ENCODE results near the gene DAB2. TPM values are rescaled to one million over a fixed set of nuclear protein-coding genes. Genes with fewer than 3 reads are reported as not detected.

The DAB2 gene
- total RNA-seq, 1 experiment from 2014 or later: 2.3 TPM

GRCh38 chr5:39428640-39429039, 3.9 kb upstream of the DAB2 start:
- no peak overlapping the region for H3K9ac ChIP-seq (ENCODE audit: extremely low read depth, insufficient read length, low read length)
- no peak overlapping the region for H3K14ac ChIP-seq (ENCODE audit: insufficient read depth, low read length)
- Mint-ChIP-seq H3K4me3 (no peak overlapping the region), H3K36me3 (ENCODE audit: insufficient read depth in 1 of 3, low read depth in 3 of 3) (no peaks in the 10 kb centered on the region), H3K9me3 (no peaks in the 10 kb centered on the region), H3K27ac (no peak overlapping the region), H3K4me1 (peaks cover 25 to 26% of the 10 kb centered on the region in 2 experiments), H3K27me3 (ENCODE audit: low read depth) (peaks cover 20% of the 10 kb centered on the region)
- H4K5ac ChIP-seq (ENCODE audit: insufficient read length, low read depth, low read length): no peak overlapping the region
- TF ChIP-seq, protein P1, sequence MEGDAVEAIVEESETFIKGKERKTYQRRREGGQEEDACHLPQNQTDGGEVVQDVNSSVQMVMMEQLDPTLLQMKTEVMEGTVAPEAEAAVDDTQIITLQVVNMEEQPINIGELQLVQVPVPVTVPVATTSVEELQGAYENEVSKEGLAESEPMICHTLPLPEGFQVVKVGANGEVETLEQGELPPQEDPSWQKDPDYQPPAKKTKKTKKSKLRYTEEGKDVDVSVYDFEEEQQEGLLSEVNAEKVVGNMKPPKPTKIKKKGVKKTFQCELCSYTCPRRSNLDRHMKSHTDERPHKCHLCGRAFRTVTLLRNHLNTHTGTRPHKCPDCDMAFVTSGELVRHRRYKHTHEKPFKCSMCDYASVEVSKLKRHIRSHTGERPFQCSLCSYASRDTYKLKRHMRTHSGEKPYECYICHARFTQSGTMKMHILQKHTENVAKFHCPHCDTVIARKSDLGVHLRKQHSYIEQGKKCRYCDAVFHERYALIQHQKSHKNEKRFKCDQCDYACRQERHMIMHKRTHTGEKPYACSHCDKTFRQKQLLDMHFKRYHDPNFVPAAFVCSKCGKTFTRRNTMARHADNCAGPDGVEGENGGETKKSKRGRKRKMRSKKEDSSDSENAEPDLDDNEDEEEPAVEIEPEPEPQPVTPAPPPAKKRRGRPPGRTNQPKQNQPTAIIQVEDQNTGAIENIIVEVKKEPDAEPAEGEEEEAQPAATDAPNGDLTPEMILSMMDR (conservative IDR thresholded peaks at IDR 0.05): no peak
- no peak for DNase-seq
- no peak overlapping the region for H4K91ac ChIP-seq (ENCODE audit: insufficient read length, low read depth, low read length)
- no peak overlapping the region for H3K56ac ChIP-seq (ENCODE audit: insufficient read length, low read depth, low read length)
- H2AFZ ChIP-seq (ENCODE audit: low read length): no peak overlapping the region
- H3K27ac ChIP-seq (ENCODE audit: insufficient read length, low read depth, low read length): no peak overlapping the region
- H4K8ac ChIP-seq (replicated peaks; ENCODE audit: insufficient read length, low read depth, low read length): no peak overlapping the region
- no peak overlapping the region for H3K4ac ChIP-seq (ENCODE audit: low read depth, low read length)
- no CpG with 5 or more reads among the region's 4 CpGs for WGBS (ENCODE audit: extremely low coverage, insufficient read length, low lambda C conversion rate)
- H2BK15ac ChIP-seq (ENCODE audit: low read depth, low read length): no peak overlapping the region
- H2BK20ac ChIP-seq (ENCODE audit: low read depth, low read length, poor library complexity, severe bottlenecking): no peak overlapping the region
- H2BK5ac ChIP-seq (ENCODE audit: insufficient read length, low read length): no peak overlapping the region
- H2BK120ac ChIP-seq (ENCODE audit: low read depth, low read length, poor library complexity, severe bottlenecking): no peak overlapping the region
- H3K79me1 ChIP-seq (ENCODE audit: insufficient read depth, low read depth, low read length, poor library complexity, severe bottlenecking): no peaks in the 10 kb centered on the region
- no peaks in the 10 kb centered on the region for H3K79me2 ChIP-seq (ENCODE audit: insufficient read depth, low read length)
- no peak overlapping the region for H3K18ac ChIP-seq (ENCODE audit: insufficient read length, low read depth, low read length)
- H3K4me1 ChIP-seq (ENCODE audit: insufficient read depth, low read length): peaks cover 3% of the 10 kb centered on the region; the same call in 1 of the 2 replicates
- peaks cover 14% of the 10 kb centered on the region for H3K23me2 ChIP-seq (ENCODE audit: insufficient read length, low read depth, low read length, poor library complexity, severe bottlenecking)
- H3T11ph ChIP-seq (ENCODE audit: low read length): no peak overlapping the region
- no peak overlapping the region for H2AK5ac ChIP-seq (ENCODE audit: insufficient read length, low read length)
- no peaks in the 10 kb centered on the region for H3K9me3 ChIP-seq (ENCODE audit: control insufficient read depth, low read depth, low read length)
- H3K4me2 ChIP-seq (ENCODE audit: insufficient read depth, insufficient read length, low read length): no peak overlapping the region
- H3K27me3 ChIP-seq (ENCODE audit: insufficient read depth, low read length): no peaks in the 10 kb centered on the region
- H4K20me1 ChIP-seq (ENCODE audit: control insufficient read depth, insufficient read depth, insufficient read length): no peaks in the 10 kb centered on the region
- no peak overlapping the region for H2BK12ac ChIP-seq (ENCODE audit: insufficient read length, low read depth, low read length)
- H3K23ac ChIP-seq (ENCODE audit: insufficient read length, low read depth, low read length): no peak overlapping the region

All from H9 (cell line).